A549 (cell line): Measurements from ENCODE around the gene CENPQ. TPM values are rescaled to one million over a fixed set of nuclear protein-coding genes. Genes with fewer than 3 reads are reported as not detected.

Experiments
- ATAC-seq, 2 experiments: fragments of 200-7000 bp in 1 of 2; fragments of >200 bp in 1 of 2; cut with Nextera tagmentation in 1 of 2; cut with Tn5 transposase in 1 of 2; 3 replicates each; pipeline versions ENCODE4 v1.8.0 to v1.9.1; 2018 to 2020; ENCODE audit warnings: mild to moderate bottlenecking in 1 of 2, moderate library complexity in 1 of 2
- CTCF ChIA-PET: fragments of 300-600 bp; sonication (Branson Sonifier 250); formaldehyde crosslinking; extraction: SDS; loops from one replicate; lab custom pipeline; 2021; ENCODE audit warnings: antibody characterized with exemption, inconsistent platforms; lab: Yijun Ruan, JAX
- POLR2A ChIA-PET: fragments of 350-600 bp; formaldehyde crosslinking; extraction: SDS; loops from one replicate; lab custom pipeline; 2021; ENCODE audit warnings: antibody characterized with exemption, inconsistent platforms; lab: Yijun Ruan, JAX
- DNase-seq, 2 experiments: peaks; one replicate each; pipeline versions ENCODE4 v3.0.0 to v3.0.0-alpha.2; 2011 to 2016; ENCODE audit warnings: low read depth in 1 of 2, low spot score in 1 of 2
- FAIRE-seq: peaks from 2 replicates; lab custom pipeline; 2011; peaks lifted over from hg19 to GRCh38; lab: Jason Lieb, UNC
- H3K27ac ChIP-seq, 2 experiments: fragments of >200 bp; sonication (Bioruptor Twin); formaldehyde crosslinking; 3 replicates each; pipeline ENCODE4 v1.5.1; 2016 to 2017
- H3K4me1 ChIP-seq: fragments of >200 bp; sonication (Bioruptor Twin); formaldehyde crosslinking; 3 replicates; pipeline ENCODE4 v1.6.1; 2016
- H3K4me2 ChIP-seq: fragments of >200 bp; sonication (Bioruptor Twin); formaldehyde crosslinking; 3 replicates; pipeline ENCODE4 v1.6.1; 2016
- H3K4me3 ChIP-seq: fragments of >200 bp; sonication (Bioruptor Twin); formaldehyde crosslinking; 3 replicates; pipeline ENCODE4 v1.5.1; 2016
- H3K9me3 ChIP-seq: fragments of >200 bp; sonication (Bioruptor Twin); formaldehyde crosslinking; 3 replicates; pipeline ENCODE4 v1.6.1; 2016
- ATOH8 ChIP-seq: fragments of 250-450 bp; sonication (Bioruptor Pico); IDR thresholded peaks from 2 replicates; pipeline ENCODE4 v1.5.0; 2020; ENCODE audit warnings: low read depth, mild to moderate bottlenecking, moderate library complexity
- BCL3 ChIP-seq: fragments of >200 bp; sonication (Bioruptor Twin); formaldehyde crosslinking; IDR thresholded peaks from 3 replicates; pipeline ENCODE4 v1.6.1; 2016
- BHLHE40 ChIP-seq: IDR thresholded peaks from 2 replicates; pipeline ENCODE4 v1.6.1; 2012; ENCODE audit warnings: low read depth, low read length, inconsistent platforms
- CEBPB ChIP-seq, 2 experiments: fragments of >200 bp in 1 of 2; sonication (Bioruptor Twin) in 1 of 2; formaldehyde crosslinking in 1 of 2; IDR thresholded peaks; 2 replicates each; pipeline ENCODE4 v1.6.1; 2012 to 2016
- EHF ChIP-seq: fragments of 250-450 bp; sonication (Bioruptor Pico); IDR thresholded peaks from 2 replicates; pipeline ENCODE4 v1.5.0; 2020; ENCODE audit warnings: mild to moderate bottlenecking
- EHMT2 ChIP-seq: fragments of 200-600 bp; sonication (generic); IDR thresholded peaks from 2 replicates; pipeline ENCODE4 v1.6.1; 2016; ENCODE audit warnings: antibody characterized with exemption, low read depth, mild to moderate bottlenecking, moderate library complexity
- EP300 ChIP-seq, 2 experiments: fragments of >200 bp; sonication (Bioruptor Twin); formaldehyde crosslinking; IDR thresholded peaks; 2 replicates in 1 of 2; 3 replicates in 1 of 2; pipeline ENCODE4 v1.6.1; 2016 to 2017
- FOSB ChIP-seq: fragments of 250-450 bp; sonication (Bioruptor Pico); IDR thresholded peaks from 2 replicates; pipeline ENCODE4 v1.5.0; 2020; ENCODE audit warnings: mild to moderate bottlenecking, moderate library complexity
- FOSL2 ChIP-seq, 2 experiments: fragments of 450-650 bp in 1 of 2; fragments of >200 bp in 1 of 2; sonication (Bioruptor Twin) in 1 of 2; formaldehyde crosslinking; IDR thresholded peaks; 2 replicates each; pipeline versions ENCODE4 v1.5.0 to v1.6.1; 2016 to 2020; ENCODE audit warnings: mild to moderate bottlenecking in 1 of 2, moderate library complexity in 1 of 2
- HOXA7 ChIP-seq: fragments of 250-450 bp; sonication (Bioruptor Pico); IDR thresholded peaks from 2 replicates; pipeline ENCODE4 v1.5.0; 2020; ENCODE audit warnings: mild to moderate bottlenecking, moderate library complexity
- JUNB ChIP-seq: fragments of >200 bp; sonication (Bioruptor Twin); formaldehyde crosslinking; IDR thresholded peaks from 2 replicates; pipeline ENCODE4 v1.6.1; 2016
- KDM1A ChIP-seq: fragments of 200-600 bp; sonication (generic); IDR thresholded peaks from 2 replicates; pipeline ENCODE4 v1.6.1; 2016; ENCODE audit warnings: low read depth, mild to moderate bottlenecking
- KDM5A ChIP-seq: fragments of 200-600 bp; sonication (generic); IDR thresholded peaks from 2 replicates; pipeline ENCODE4 v1.6.1; 2016; ENCODE audit warnings: antibody characterized with exemption, mild to moderate bottlenecking
- MAFK ChIP-seq: fragments of 450-650 bp; IDR thresholded peaks from 2 replicates; pipeline ENCODE4 v1.6.1; 2014; ENCODE audit not compliant: partially characterized antibody
- MAZ ChIP-seq: fragments of 150-350 bp; IDR thresholded peaks from 2 replicates; pipeline ENCODE4 v1.6.1; 2014; ENCODE audit warnings: antibody characterized with exemption, low read depth, low read length, borderline replicate concordance
- MYC ChIP-seq: IDR thresholded peaks from 2 replicates; pipeline ENCODE4 v1.6.1; 2012; ENCODE audit warnings: mild to moderate bottlenecking, inconsistent platforms, low read length, improper control_type of control experiment, borderline replicate concordance
- NPAS2 ChIP-seq: fragments of 250-450 bp; sonication (Bioruptor Pico); IDR thresholded peaks from 2 replicates; pipeline ENCODE4 v1.8.0; 2022; ENCODE audit warnings: mild to moderate bottlenecking, moderate library complexity, borderline replicate concordance
- NR3C1 ChIP-seq: fragments of >200 bp; sonication (Bioruptor Twin); formaldehyde crosslinking; IDR thresholded peaks from 3 replicates; pipeline ENCODE4 v1.6.1; 2017
- PHF8 ChIP-seq: fragments of 200-600 bp; sonication (generic); IDR thresholded peaks from 2 replicates; pipeline ENCODE4 v1.6.1; 2016; ENCODE audit warnings: low read depth, mild to moderate bottlenecking, antibody characterized with exemption, moderate library complexity, borderline replicate concordance
- POLR2AphosphoS2 ChIP-seq: conservative IDR thresholded peaks from 2 replicates; pipeline ENCODE4 v1.6.1; 2012; ENCODE audit warnings: low read length, improper control_type of control experiment, inconsistent platforms
- RNF2 ChIP-seq: fragments of 200-600 bp; sonication (generic); IDR thresholded peaks from 2 replicates; pipeline ENCODE4 v1.6.1; 2016; ENCODE audit warnings: low read depth, mild to moderate bottlenecking, antibody characterized with exemption, moderate library complexity, borderline replicate concordance
- SREBF2 ChIP-seq: fragments of 450-650 bp; IDR thresholded peaks from 2 replicates; pipeline ENCODE4 v1.6.1; 2014; ENCODE audit warnings: mild to moderate bottlenecking, moderate library complexity
- TFCP2L1 ChIP-seq: fragments of 250-450 bp; sonication (Bioruptor Pico); IDR thresholded peaks from 2 replicates; pipeline ENCODE4 v1.5.0; 2021; ENCODE audit warnings: mild to moderate bottlenecking
- USF2 ChIP-seq: fragments of 450-650 bp; IDR thresholded peaks from 2 replicates; pipeline ENCODE4 v1.6.1; 2014; ENCODE audit warnings: antibody characterized with exemption
- ZC3H11A ChIP-seq: fragments of 450-650 bp; IDR thresholded peaks from 2 replicates; pipeline ENCODE4 v1.6.1; 2014; ENCODE audit warnings: antibody characterized with exemption, mild to moderate bottlenecking
- ZFP36 ChIP-seq: fragments of 450-650 bp; IDR thresholded peaks from 2 replicates; pipeline ENCODE4 v1.6.1; 2014; ENCODE audit warnings: borderline replicate concordance; ENCODE audit not compliant: partially characterized antibody
- ZNF302 ChIP-seq: fragments of 250-450 bp; sonication (Bioruptor Pico); IDR thresholded peaks from 2 replicates; pipeline ENCODE4 v1.9.0; 2021; ENCODE audit warnings: inconsistent platforms, mild to moderate bottlenecking, moderate library complexity
- ZSCAN20 ChIP-seq: fragments of 250-450 bp; sonication (Bioruptor Pico); IDR thresholded peaks from 2 replicates; pipeline ENCODE4 v1.8.0; 2022; ENCODE audit warnings: mild to moderate bottlenecking, moderate library complexity
- WGBS: methylation state at CpG from one replicate; pipeline ENCODE4 v1.1.6; 2017; ENCODE audit errors: missing lambda C conversion rate; 5-methylcytosine and 5-hydroxymethylcytosine counted together
- polyA plus RNA-seq, 4 experiments: library from polyadenylated mRNA; depleted of rRNA in 3 of 4; stranded (reverse); fragments of >200 nt; fragmentation: RNase III in 1 of 4; extraction: RNeasy Plus Mini Kit Qiagen cat#74134 plus additional on column Dnase treatment in 1 of 4; gene quantifications; 2 replicates in 3 of 4; 3 replicates in 1 of 4; pipeline ENCODE4 v1.2.3, GENCODE V29; 2011 to 2017
- TF ChIP-seq, protein P1 (sequence below): IDR thresholded peaks from 2 replicates; pipeline ENCODE4 v1.6.1; 2012; ENCODE audit warnings: low read depth, borderline replicate concordance
- TF ChIP-seq, protein P2 (sequence below): IDR thresholded peaks from 2 replicates; pipeline ENCODE4 v1.6.1; 2012
- TF ChIP-seq, protein P3 (sequence below): fragments of 200-600 bp; sonication (generic); IDR thresholded peaks from 2 replicates; pipeline ENCODE4 v1.6.1; 2016; ENCODE audit warnings: antibody characterized with exemption, mild to moderate bottlenecking, moderate library complexity

CENPQ gene
- polyA plus RNA-seq, 2 of the 4 experiments (the other 2 are of a cell fraction), result 11.4 to 14.2 TPM

- TF ChIP-seq, protein P1, sequence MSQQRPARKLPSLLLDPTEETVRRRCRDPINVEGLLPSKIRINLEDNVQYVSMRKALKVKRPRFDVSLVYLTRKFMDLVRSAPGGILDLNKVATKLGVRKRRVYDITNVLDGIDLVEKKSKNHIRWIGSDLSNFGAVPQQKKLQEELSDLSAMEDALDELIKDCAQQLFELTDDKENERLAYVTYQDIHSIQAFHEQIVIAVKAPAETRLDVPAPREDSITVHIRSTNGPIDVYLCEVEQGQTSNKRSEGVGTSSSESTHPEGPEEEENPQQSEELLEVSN, result no peak
- TF ChIP-seq ZSCAN20 (CRISPR knock-in tag), result no peak
- no peak for TF ChIP-seq FOSL2 (IDR thresholded peaks at IDR 0.05)
- no peak for TF ChIP-seq FOSL2 (CRISPR knock-in tag; IDR thresholded peaks at IDR 0.05)
- TF ChIP-seq, protein P2, sequence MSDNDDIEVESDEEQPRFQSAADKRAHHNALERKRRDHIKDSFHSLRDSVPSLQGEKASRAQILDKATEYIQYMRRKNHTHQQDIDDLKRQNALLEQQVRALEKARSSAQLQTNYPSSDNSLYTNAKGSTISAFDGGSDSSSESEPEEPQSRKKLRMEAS, result no peak
- TF ChIP-seq ZC3H11A, result no peak
- TF ChIP-seq, protein P3, sequence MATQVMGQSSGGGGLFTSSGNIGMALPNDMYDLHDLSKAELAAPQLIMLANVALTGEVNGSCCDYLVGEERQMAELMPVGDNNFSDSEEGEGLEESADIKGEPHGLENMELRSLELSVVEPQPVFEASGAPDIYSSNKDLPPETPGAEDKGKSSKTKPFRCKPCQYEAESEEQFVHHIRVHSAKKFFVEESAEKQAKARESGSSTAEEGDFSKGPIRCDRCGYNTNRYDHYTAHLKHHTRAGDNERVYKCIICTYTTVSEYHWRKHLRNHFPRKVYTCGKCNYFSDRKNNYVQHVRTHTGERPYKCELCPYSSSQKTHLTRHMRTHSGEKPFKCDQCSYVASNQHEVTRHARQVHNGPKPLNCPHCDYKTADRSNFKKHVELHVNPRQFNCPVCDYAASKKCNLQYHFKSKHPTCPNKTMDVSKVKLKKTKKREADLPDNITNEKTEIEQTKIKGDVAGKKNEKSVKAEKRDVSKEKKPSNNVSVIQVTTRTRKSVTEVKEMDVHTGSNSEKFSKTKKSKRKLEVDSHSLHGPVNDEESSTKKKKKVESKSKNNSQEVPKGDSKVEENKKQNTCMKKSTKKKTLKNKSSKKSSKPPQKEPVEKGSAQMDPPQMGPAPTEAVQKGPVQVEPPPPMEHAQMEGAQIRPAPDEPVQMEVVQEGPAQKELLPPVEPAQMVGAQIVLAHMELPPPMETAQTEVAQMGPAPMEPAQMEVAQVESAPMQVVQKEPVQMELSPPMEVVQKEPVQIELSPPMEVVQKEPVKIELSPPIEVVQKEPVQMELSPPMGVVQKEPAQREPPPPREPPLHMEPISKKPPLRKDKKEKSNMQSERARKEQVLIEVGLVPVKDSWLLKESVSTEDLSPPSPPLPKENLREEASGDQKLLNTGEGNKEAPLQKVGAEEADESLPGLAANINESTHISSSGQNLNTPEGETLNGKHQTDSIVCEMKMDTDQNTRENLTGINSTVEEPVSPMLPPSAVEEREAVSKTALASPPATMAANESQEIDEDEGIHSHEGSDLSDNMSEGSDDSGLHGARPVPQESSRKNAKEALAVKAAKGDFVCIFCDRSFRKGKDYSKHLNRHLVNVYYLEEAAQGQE, result no peak
- no peak for TF ChIP-seq RNF2
- TF ChIP-seq JUNB, result no peak
- no peak for TF ChIP-seq EP300 (IDR thresholded peaks at IDR 0.05)
- TF ChIP-seq MAFK, result no peak
- no peak for TF ChIP-seq BHLHE40
- TF ChIP-seq MAZ, result no peak
- no peak for TF ChIP-seq NR3C1
- no peak for TF ChIP-seq PHF8
- TF ChIP-seq ZNF302 (CRISPR knock-in tag), result no peak
- no peak for TF ChIP-seq SREBF2
- no peak for TF ChIP-seq FOSB
- no peak for TF ChIP-seq CEBPB (IDR thresholded peaks at IDR 0.05)
- TF ChIP-seq, all 56 proteins: peak for 0
- POLR2A ChIA-PET, result no interaction called here
- WGBS, result 54% methylated on average over 3 of the region's 3 CpGs
- CTCF ChIA-PET, result no interaction called here
- no peak for FAIRE-seq
- Histone ChIP-seq H3K4me2 (no peak overlapping the region), H3K4me3 (no peak overlapping the region), H3K4me1 (peaks cover 4% of the 10 kb centered on the region; the same call in 1 of the 3 replicates), H3K27ac (no peak overlapping the region), H3K9me3 (no peaks in the 10 kb centered on the region)
- DNase-seq, result no peak
- ATAC-seq, result no peak
Measured at GRCh38 chr6:49528571-49528970, 65.4 kb downstream of the CENPQ start.

GRCh38 chr6:49530141-49530776 lies 67.1 kb downstream of the CENPQ start:
- no peaks in the 10 kb centered on the region for H3K9me3 ChIP-seq
- ChIA-PET POLR2A (no interaction called here), CTCF (interaction anchor here (1.2 to 7.2 kb wide), 8 partner anchors 12 to 320 kb away, joined by 3 to 76 read pairs (median 20); partner anchors contain the start of gene C6orf141)
- FAIRE-seq (no peak), DNase-seq (no peak), ATAC-seq (no peak)
- H3K4me3 ChIP-seq, result no peak overlapping the region
- H3K4me2 ChIP-seq, result no peak overlapping the region
- H3K4me1 ChIP-seq, result peaks cover 9% of the 10 kb centered on the region
- WGBS, result 55% methylated on average over 2 of the region's 2 CpGs
- no peak overlapping the region for H3K27ac ChIP-seq
- no peak for TF ChIP-seq TFCP2L1 (CRISPR knock-in tag)
- TF ChIP-seq BHLHE40, result no peak
- no peak for TF ChIP-seq POLR2AphosphoS2
- TF ChIP-seq USF2, result no peak
- TF ChIP-seq BCL3, result no peak
- TF ChIP-seq KDM1A, result no peak
- no peak for TF ChIP-seq NPAS2
- no peak for TF ChIP-seq ZFP36
- no peak for TF ChIP-seq KDM5A
- no peak for TF ChIP-seq EHMT2
- no peak for TF ChIP-seq EHF (CRISPR knock-in tag)
- no peak for TF ChIP-seq ATOH8 (CRISPR knock-in tag)
- TF ChIP-seq EP300 (IDR thresholded peaks at IDR 0.05), result no peak
- TF ChIP-seq HOXA7 (CRISPR knock-in tag), result no peak
- TF ChIP-seq MYC, result no peak
